HCT116 (cell line): Measurements from ENCODE around the gene NEDD4L. TPM values are rescaled to one million over a fixed set of nuclear protein-coding genes. Genes with fewer than 3 reads are reported as not detected.

Experiments used
- ATAC-seq: fragments of 200-7000 bp; cut with Tn5 transposase; 2 replicates; pipeline ENCODE4 v1.9.1; 2020; ENCODE audit warnings: mild to moderate bottlenecking, moderate library complexity
- BruUV-seq: library from RNA; stranded (reverse); fragments of 400-500 nt; replicated peaks from 2 replicates; lab custom pipeline; 2021; lab: Mats Ljungman, UMichigan
- CTCF ChIA-PET: fragments of 300-600 bp; sonication (Branson Sonifier 250); formaldehyde crosslinking; loops from one replicate; lab custom pipeline; 2021; ENCODE audit warnings: antibody characterized with exemption; lab: Charles Lee
- POLR2A ChIA-PET: fragments of 300-600, 350-600 bp; sonication (Branson Sonifier 250); formaldehyde crosslinking; loops from one replicate; lab custom pipeline; 2021; ENCODE audit warnings: antibody characterized with exemption; lab: Charles Lee
- RAD21 ChIA-PET, 2 experiments: fragments of 300-600 bp; sonication (Branson Sonifier 250); formaldehyde crosslinking; loops; one replicate each; lab custom pipeline; 2023; ENCODE audit warnings: low total read pairs in 2 of 2; ENCODE audit not compliant: uncharacterized antibody in 2 of 2, unreplicated experiment in 2 of 2, low non-redundant PET in 1 of 2; lab: Charles Lee
- DNase-seq: peaks from one replicate; pipeline ENCODE4 v3.0.0-alpha.2; 2010; ENCODE audit warnings: low read depth, low spot score
- H2AFZ ChIP-seq: fragments of 200-600 bp; shearing (Covaris generic), sonication (generic); 2 replicates; pipeline ENCODE4 v1.6.1; 2017; ENCODE audit warnings: low read depth, mixed run types, mixed read lengths, antibody characterized with exemption, low read length; ENCODE audit not compliant: poor library complexity, severe bottlenecking
- H3K27ac ChIP-seq: 2 replicates; pipeline ENCODE4 v1.5.1; 2012; ENCODE audit warnings: low read depth, low read length
- H3K27me3 ChIP-seq: fragments of 200-600 bp; sonication (generic); 2 replicates; pipeline ENCODE4 v1.6.1; 2016; ENCODE audit warnings: mixed run types, low read length, mixed read lengths; ENCODE audit not compliant: insufficient read depth
- H3K36me3 ChIP-seq, 2 experiments: fragments of 200-500 bp in 1 of 2; fragments of 200-600 bp in 1 of 2; sonication (Bioruptor generic) in 1 of 2; sonication (generic) in 1 of 2; 2 replicates each; pipeline versions ENCODE4 v1.5.1 to v1.6.1; 2014 to 2016; ENCODE audit warnings: low read length in 2 of 2, inconsistent platforms in 1 of 2, mixed read lengths in 1 of 2, mixed run types in 1 of 2; ENCODE audit not compliant: insufficient read depth in 2 of 2, control insufficient read depth in 1 of 2
- H3K4me1 ChIP-seq, 2 experiments: fragments of 200-600 bp in 1 of 2; sonication (generic) in 1 of 2; 2 replicates each; pipeline versions ENCODE4 v1.5.1 to v1.6.1; 2012 to 2017; ENCODE audit warnings: low read length in 2 of 2, inconsistent platforms in 1 of 2, mild to moderate bottlenecking in 1 of 2, mixed read lengths in 1 of 2, mixed run types in 1 of 2, moderate library complexity in 1 of 2; ENCODE audit not compliant: insufficient read depth in 2 of 2, control insufficient read depth in 1 of 2
- H3K4me2 ChIP-seq: fragments of 200-600 bp; sonication (generic); 2 replicates; pipeline ENCODE4 v1.6.1; 2017; ENCODE audit warnings: mixed run types, low read length, mixed read lengths
- H3K4me3 ChIP-seq, 2 experiments: fragments of 200-600 bp in 1 of 2; sonication (generic) in 1 of 2; replicated peaks in 1 of 2; 2 replicates each; pipeline ENCODE4 v1.5.1; 2011 to 2016; ENCODE audit warnings: low read length in 2 of 2, control low read depth in 1 of 2, low read depth in 1 of 2, mild to moderate bottlenecking in 1 of 2, mixed read lengths in 1 of 2, mixed run types in 1 of 2
- H3K79me2 ChIP-seq: fragments of 200-600 bp; sonication (generic); 2 replicates; pipeline ENCODE4 v1.6.1; 2017; ENCODE audit warnings: mild to moderate bottlenecking, mixed run types, low read length, moderate library complexity, mixed read lengths; ENCODE audit not compliant: insufficient read depth
- H3K9ac ChIP-seq: fragments of 200-600 bp; sonication (generic); 2 replicates; pipeline ENCODE4 v1.6.1; 2016; ENCODE audit warnings: low read length, mixed read lengths
- H3K9me2 ChIP-seq: fragments of 200-600 bp; sonication (generic), shearing (Covaris generic); 2 replicates; pipeline ENCODE4 v1.6.1; 2017; ENCODE audit warnings: mixed run types, mild to moderate bottlenecking, moderate library complexity; ENCODE audit not compliant: insufficient read depth
- H3K9me3 ChIP-seq, 2 experiments: fragments of 200-500 bp in 1 of 2; fragments of 200-600 bp in 1 of 2; sonication (Bioruptor generic) in 1 of 2; sonication (generic) in 1 of 2; 2 replicates each; pipeline ENCODE4 v1.6.1; 2014 to 2017; ENCODE audit warnings: low read length in 2 of 2, mixed read lengths in 2 of 2, inconsistent platforms in 1 of 2, low read depth in 1 of 2, mild to moderate bottlenecking in 1 of 2, mixed run types in 1 of 2, moderate library complexity in 1 of 2; ENCODE audit not compliant: control insufficient read depth in 1 of 2, insufficient read depth in 1 of 2
- H4K20me1 ChIP-seq: fragments of 200-600 bp; sonication (generic), shearing (Covaris generic); 2 replicates; pipeline ENCODE4 v1.6.1; 2017; ENCODE audit warnings: mixed run types, mild to moderate bottlenecking, moderate library complexity; ENCODE audit not compliant: insufficient read depth
- CBX3 ChIP-seq: IDR thresholded peaks from 2 replicates; pipeline ENCODE4 v1.6.1; 2012; ENCODE audit warnings: low read depth
- CEBPB ChIP-seq: IDR thresholded peaks from 2 replicates; pipeline ENCODE4 v1.6.1; 2012; ENCODE audit warnings: low read depth
- EGR1 ChIP-seq: IDR thresholded peaks from 2 replicates; pipeline ENCODE4 v1.6.1; 2012; ENCODE audit warnings: low read depth
- ELF1 ChIP-seq: IDR thresholded peaks from 2 replicates; pipeline ENCODE4 v1.6.1; 2012; ENCODE audit warnings: low read depth, borderline replicate concordance
- POLR2A ChIP-seq: IDR thresholded peaks from 2 replicates; pipeline ENCODE4 v1.7.0; 2011; ENCODE audit warnings: borderline replicate concordance; ENCODE audit not compliant: insufficient read depth, insufficient read length; ENCODE audit errors: extremely low read depth
- POLR2AphosphoS5 ChIP-seq: IDR thresholded peaks from 2 replicates; pipeline ENCODE4 v1.6.1; 2011; ENCODE audit warnings: mild to moderate bottlenecking, low read depth, low read length, moderate library complexity
- RAD21 ChIP-seq: IDR thresholded peaks from 2 replicates; pipeline ENCODE4 v1.6.1; 2012; ENCODE audit warnings: low read depth, mild to moderate bottlenecking
- SIN3A ChIP-seq: IDR thresholded peaks from 2 replicates; pipeline ENCODE4 v1.6.1; 2012; ENCODE audit warnings: low read depth
- YY1 ChIP-seq: IDR thresholded peaks from 2 replicates; pipeline ENCODE4 v1.6.1; 2011; ENCODE audit warnings: low read length, low read depth, moderate library complexity, mild to moderate bottlenecking; ENCODE audit not compliant: insufficient replicate concordance; ENCODE audit errors: extremely low read depth
- ZNF274 ChIP-seq: fragments of 200-500 bp; sonication (Bioruptor generic); IDR thresholded peaks from 2 replicates; pipeline ENCODE4 v1.6.1; 2014; ENCODE audit warnings: mild to moderate bottlenecking, low read depth, low read length, inconsistent platforms
- intact Hi-C: fragments of 100-400 bp; cut with micrococcal nuclease; formaldehyde crosslinking; loops from 2 replicates; pipeline ENCODE4 v1.10.0; 2022
- total RNA-seq: library from RNA; stranded (reverse); gene quantifications from one replicate; pipeline ENCODE4 v1.2.1, GENCODE V29; 2021; ENCODE audit not compliant: unreplicated experiment
- TF ChIP-seq, protein P1 (sequence below): IDR thresholded peaks from 2 replicates; pipeline ENCODE4 v1.6.1; 2012
- TF ChIP-seq, protein P2 (sequence below), 3 experiments: fragments of 200-600 bp in 1 of 3; sonication (generic) in 1 of 3; IDR thresholded peaks in 2 of 3; conservative IDR thresholded peaks in 1 of 3; 2 replicates each; pipeline ENCODE4 v1.5.1; 2012 to 2017; ENCODE audit warnings: low read depth in 2 of 3, low read length in 2 of 3, antibody characterized with exemption in 1 of 3, borderline replicate concordance in 1 of 3, control low read depth in 1 of 3, mild to moderate bottlenecking in 1 of 3, mixed read lengths in 1 of 3, mixed run types in 1 of 3, moderate library complexity in 1 of 3; ENCODE audit not compliant: insufficient read depth in 1 of 3
- TF ChIP-seq, protein P3 (sequence below): IDR thresholded peaks from 2 replicates; pipeline ENCODE4 v1.6.1; 2011; ENCODE audit warnings: mild to moderate bottlenecking, low read length, moderate library complexity; ENCODE audit not compliant: insufficient replicate concordance; ENCODE audit errors: extremely low read depth
- TF ChIP-seq, protein P4 (sequence below): IDR thresholded peaks from 2 replicates; pipeline ENCODE4 v1.6.1; 2012; ENCODE audit warnings: low read depth
- TF ChIP-seq, protein P5 (sequence below): IDR thresholded peaks from 2 replicates; pipeline ENCODE4 v1.6.1; 2012

The NEDD4L gene
- total RNA-seq, 1 experiment from 2014 or later = 41.5 TPM

DNA sequence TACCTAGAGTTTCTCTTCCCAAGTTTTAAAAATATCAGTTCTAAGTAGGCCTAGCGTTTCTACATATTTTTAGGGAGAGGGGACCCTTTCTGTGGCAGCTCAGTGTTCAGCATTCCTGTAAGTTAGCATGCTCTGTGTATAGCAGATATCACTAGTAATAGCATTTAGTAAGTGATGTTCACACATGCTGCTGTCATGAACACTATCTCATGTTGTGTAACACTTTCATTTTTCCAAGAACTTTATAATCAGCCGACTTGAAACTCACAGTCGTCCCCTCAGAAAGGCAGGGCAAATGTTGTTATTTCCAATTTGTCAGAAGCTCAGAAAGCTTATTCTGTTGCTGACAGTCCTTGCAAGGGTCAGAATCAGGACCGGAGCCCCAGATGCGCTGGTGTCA is 317.2 kb downstream of the NEDD4L start:
- Histone ChIP-seq H3K4me1 (no peaks in the 10 kb centered on the region), H3K9ac (no peak overlapping the region), H3K36me3 (no peaks in the 10 kb centered on the region), H3K27ac (no peak overlapping the region), H3K4me2 (no peak overlapping the region), H3K9me2 (no peaks in the 10 kb centered on the region), H3K27me3 (no peaks in the 10 kb centered on the region), H4K20me1 (no peaks in the 10 kb centered on the region), H3K4me3 (no peak overlapping the region), H2AFZ (no peak overlapping the region), H3K79me2 (no peaks in the 10 kb centered on the region), H3K9me3 (no peaks in the 10 kb centered on the region)
- no peak for DNase-seq
- no TSS peak for BruUV-seq
- ChIA-PET CTCF (no interaction called here), RAD21 (no interaction called here), POLR2A (no interaction called here)
- intact Hi-C loops = no loop called here
- TF ChIP-seq SIN3A (no peak), CEBPB (no peak), EGR1 (no peak), RAD21 (no peak), CBX3 (no peak), ELF1 (no peak), YY1 (no peak), POLR2A (no peak), ZNF274 (no peak), POLR2AphosphoS5 (no peak)
- TF ChIP-seq, protein P1, sequence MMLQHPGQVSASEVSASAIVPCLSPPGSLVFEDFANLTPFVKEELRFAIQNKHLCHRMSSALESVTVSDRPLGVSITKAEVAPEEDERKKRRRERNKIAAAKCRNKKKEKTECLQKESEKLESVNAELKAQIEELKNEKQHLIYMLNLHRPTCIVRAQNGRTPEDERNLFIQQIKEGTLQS = no peak
- TF ChIP-seq, protein P2, sequence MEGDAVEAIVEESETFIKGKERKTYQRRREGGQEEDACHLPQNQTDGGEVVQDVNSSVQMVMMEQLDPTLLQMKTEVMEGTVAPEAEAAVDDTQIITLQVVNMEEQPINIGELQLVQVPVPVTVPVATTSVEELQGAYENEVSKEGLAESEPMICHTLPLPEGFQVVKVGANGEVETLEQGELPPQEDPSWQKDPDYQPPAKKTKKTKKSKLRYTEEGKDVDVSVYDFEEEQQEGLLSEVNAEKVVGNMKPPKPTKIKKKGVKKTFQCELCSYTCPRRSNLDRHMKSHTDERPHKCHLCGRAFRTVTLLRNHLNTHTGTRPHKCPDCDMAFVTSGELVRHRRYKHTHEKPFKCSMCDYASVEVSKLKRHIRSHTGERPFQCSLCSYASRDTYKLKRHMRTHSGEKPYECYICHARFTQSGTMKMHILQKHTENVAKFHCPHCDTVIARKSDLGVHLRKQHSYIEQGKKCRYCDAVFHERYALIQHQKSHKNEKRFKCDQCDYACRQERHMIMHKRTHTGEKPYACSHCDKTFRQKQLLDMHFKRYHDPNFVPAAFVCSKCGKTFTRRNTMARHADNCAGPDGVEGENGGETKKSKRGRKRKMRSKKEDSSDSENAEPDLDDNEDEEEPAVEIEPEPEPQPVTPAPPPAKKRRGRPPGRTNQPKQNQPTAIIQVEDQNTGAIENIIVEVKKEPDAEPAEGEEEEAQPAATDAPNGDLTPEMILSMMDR (IDR thresholded peaks at IDR 0.05 in 2 of 3, conservative IDR thresholded peaks at IDR 0.05 in 1 of 3; ENCODE audit: borderline replicate concordance in 1 of 3, insufficient read depth in 1 of 3, low read depth in 2 of 3, low read length in 2 of 3) = no peak
- TF ChIP-seq, protein P3, sequence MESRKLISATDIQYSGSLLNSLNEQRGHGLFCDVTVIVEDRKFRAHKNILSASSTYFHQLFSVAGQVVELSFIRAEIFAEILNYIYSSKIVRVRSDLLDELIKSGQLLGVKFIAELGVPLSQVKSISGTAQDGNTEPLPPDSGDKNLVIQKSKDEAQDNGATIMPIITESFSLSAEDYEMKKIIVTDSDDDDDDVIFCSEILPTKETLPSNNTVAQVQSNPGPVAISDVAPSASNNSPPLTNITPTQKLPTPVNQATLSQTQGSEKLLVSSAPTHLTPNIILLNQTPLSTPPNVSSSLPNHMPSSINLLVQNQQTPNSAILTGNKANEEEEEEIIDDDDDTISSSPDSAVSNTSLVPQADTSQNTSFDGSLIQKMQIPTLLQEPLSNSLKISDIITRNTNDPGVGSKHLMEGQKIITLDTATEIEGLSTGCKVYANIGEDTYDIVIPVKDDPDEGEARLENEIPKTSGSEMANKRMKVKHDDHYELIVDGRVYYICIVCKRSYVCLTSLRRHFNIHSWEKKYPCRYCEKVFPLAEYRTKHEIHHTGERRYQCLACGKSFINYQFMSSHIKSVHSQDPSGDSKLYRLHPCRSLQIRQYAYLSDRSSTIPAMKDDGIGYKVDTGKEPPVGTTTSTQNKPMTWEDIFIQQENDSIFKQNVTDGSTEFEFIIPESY = no peak
- TF ChIP-seq, protein P4, sequence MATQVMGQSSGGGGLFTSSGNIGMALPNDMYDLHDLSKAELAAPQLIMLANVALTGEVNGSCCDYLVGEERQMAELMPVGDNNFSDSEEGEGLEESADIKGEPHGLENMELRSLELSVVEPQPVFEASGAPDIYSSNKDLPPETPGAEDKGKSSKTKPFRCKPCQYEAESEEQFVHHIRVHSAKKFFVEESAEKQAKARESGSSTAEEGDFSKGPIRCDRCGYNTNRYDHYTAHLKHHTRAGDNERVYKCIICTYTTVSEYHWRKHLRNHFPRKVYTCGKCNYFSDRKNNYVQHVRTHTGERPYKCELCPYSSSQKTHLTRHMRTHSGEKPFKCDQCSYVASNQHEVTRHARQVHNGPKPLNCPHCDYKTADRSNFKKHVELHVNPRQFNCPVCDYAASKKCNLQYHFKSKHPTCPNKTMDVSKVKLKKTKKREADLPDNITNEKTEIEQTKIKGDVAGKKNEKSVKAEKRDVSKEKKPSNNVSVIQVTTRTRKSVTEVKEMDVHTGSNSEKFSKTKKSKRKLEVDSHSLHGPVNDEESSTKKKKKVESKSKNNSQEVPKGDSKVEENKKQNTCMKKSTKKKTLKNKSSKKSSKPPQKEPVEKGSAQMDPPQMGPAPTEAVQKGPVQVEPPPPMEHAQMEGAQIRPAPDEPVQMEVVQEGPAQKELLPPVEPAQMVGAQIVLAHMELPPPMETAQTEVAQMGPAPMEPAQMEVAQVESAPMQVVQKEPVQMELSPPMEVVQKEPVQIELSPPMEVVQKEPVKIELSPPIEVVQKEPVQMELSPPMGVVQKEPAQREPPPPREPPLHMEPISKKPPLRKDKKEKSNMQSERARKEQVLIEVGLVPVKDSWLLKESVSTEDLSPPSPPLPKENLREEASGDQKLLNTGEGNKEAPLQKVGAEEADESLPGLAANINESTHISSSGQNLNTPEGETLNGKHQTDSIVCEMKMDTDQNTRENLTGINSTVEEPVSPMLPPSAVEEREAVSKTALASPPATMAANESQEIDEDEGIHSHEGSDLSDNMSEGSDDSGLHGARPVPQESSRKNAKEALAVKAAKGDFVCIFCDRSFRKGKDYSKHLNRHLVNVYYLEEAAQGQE = no peak
- TF ChIP-seq, protein P5, sequence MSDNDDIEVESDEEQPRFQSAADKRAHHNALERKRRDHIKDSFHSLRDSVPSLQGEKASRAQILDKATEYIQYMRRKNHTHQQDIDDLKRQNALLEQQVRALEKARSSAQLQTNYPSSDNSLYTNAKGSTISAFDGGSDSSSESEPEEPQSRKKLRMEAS = no peak
- no peak for ATAC-seq
